SK-N-MC (cell line): Measurements from ENCODE around the gene MACROD2.

Experiments
- DNase-seq: peaks from one replicate; pipeline ENCODE4 v3.0.0-alpha.2; 2011; ENCODE audit warnings: low read depth, low spot score
- H3K27ac ChIP-seq: fragments of 200-600 bp; sonication (generic); 2 replicates; pipeline ENCODE4 v1.5.1; 2016; ENCODE audit warnings: mixed run types
- H3K36me3 ChIP-seq: fragments of 200-600 bp; sonication (generic); 2 replicates; pipeline ENCODE4 v1.6.1; 2017; ENCODE audit warnings: antibody characterized with exemption, low read length, mixed read lengths; ENCODE audit not compliant: insufficient read depth
- H3K4me3 ChIP-seq: fragments of 200-600 bp; sonication (generic); 2 replicates; pipeline ENCODE4 v1.5.1; 2016
- H3K9ac ChIP-seq: fragments of 200-600 bp; sonication (generic); 2 replicates; pipeline ENCODE4 v1.8.0; 2017; ENCODE audit warnings: mixed run types, mixed read lengths; ENCODE audit not compliant: insufficient read length
- H3K9me3 ChIP-seq: fragments of 200-600 bp; sonication (generic); 2 replicates; pipeline ENCODE4 v1.6.1; 2017; ENCODE audit warnings: low read depth, mild to moderate bottlenecking, antibody characterized with exemption, low read length, moderate library complexity, mixed read lengths
- EZH2 ChIP-seq: fragments of 200-600 bp; sonication (generic); IDR thresholded peaks from one replicate; pipeline ENCODE4 v1.6.1; 2017; ENCODE audit warnings: antibody characterized with exemption
- FOXP2 ChIP-seq: optimal IDR thresholded peaks from 2 replicates; pipeline ENCODE3; 2011; ENCODE audit warnings: mild to moderate bottlenecking, moderate library complexity; ENCODE audit not compliant: insufficient read depth; ENCODE audit errors: extremely low read length, control extremely low read depth
- POLR2AphosphoS5 ChIP-seq: IDR thresholded peaks from 2 replicates; pipeline ENCODE4 v1.6.1; 2012; ENCODE audit warnings: mild to moderate bottlenecking, low read depth, low read length, borderline replicate concordance

Gene MACROD2

GRCh38 chr20:15612769-15613168 is 1617.5 kb downstream of the MACROD2 start:
- Histone ChIP-seq H3K9ac (no peak overlapping the region), H3K4me3 (no peak overlapping the region), H3K36me3 (no peaks in the 10 kb centered on the region), H3K27ac (no peak overlapping the region), H3K9me3 (no peaks in the 10 kb centered on the region)
- TF ChIP-seq POLR2AphosphoS5 = no peak
- no peak for TF ChIP-seq FOXP2
- no peak for TF ChIP-seq EZH2
- DNase-seq = no peak

- Histone ChIP-seq H3K4me3 (no peak overlapping the region), H3K9ac (no peak overlapping the region), H3K27ac (no peak overlapping the region), H3K9me3 (no peaks in the 10 kb centered on the region), H3K36me3 (no peaks in the 10 kb centered on the region)
- TF ChIP-seq POLR2AphosphoS5 (no peak), EZH2 (no peak), FOXP2 (no peak)
- no peak for DNase-seq
Observed at GRCh38 chr20:15613530-15613929, 1618.2 kb downstream of the MACROD2 start.

DNA sequence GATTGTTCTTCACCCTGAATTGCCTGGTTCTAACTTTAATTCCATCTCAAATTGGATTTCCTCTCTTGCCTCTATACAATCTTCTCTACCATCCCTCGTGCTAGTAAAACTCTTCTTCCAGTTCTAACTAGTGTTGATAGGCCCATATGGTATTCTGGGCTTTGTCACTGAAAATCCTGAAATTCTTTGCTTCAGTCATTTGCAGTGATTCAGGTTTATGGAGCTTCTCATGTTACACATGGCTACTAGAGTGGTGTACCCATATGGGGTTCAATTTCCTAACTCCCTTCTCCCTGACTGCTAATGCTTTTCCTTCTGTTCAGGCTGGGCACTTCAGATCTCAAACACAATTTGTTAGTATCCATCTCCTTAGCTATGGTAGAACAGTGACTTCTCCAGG is 1621.3 kb downstream of the MACROD2 start:
- no peaks in the 10 kb centered on the region for H3K36me3 ChIP-seq
- TF ChIP-seq EZH2 = no peak
- no peak for TF ChIP-seq FOXP2
- TF ChIP-seq POLR2AphosphoS5 = no peak
- no peak overlapping the region for H3K4me3 ChIP-seq
- no peak for DNase-seq
- H3K27ac ChIP-seq = no peak overlapping the region
- no peaks in the 10 kb centered on the region for H3K9me3 ChIP-seq
- H3K9ac ChIP-seq = no peak overlapping the region

DNA sequence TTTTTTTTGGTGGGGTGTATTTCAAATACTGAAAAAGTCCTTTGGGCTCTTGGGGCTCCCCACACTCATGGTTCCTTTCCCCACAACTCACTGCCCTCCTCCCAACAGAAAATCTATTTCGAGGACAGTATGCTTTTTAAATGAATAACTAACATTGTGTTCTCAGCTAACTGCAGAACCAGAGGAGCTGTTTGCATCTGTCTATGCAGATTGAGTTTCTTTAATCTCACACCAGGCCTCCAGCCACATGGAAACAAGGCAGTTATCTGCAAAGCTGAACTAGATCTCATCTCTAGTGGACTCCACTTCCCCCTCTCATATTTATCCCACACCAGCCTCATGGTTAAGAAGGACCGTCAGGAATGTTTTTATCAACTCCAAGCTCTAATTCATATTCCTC is 1622.8 kb downstream of the MACROD2 start:
- no peak overlapping the region for H3K4me3 ChIP-seq
- no peaks in the 10 kb centered on the region for H3K36me3 ChIP-seq
- H3K9ac ChIP-seq = no peak overlapping the region
- DNase-seq = no peak
- H3K27ac ChIP-seq = no peak overlapping the region
- TF ChIP-seq FOXP2 = no peak
- TF ChIP-seq EZH2 = no peak
- TF ChIP-seq POLR2AphosphoS5 = no peak
- no peaks in the 10 kb centered on the region for H3K9me3 ChIP-seq

DNA sequence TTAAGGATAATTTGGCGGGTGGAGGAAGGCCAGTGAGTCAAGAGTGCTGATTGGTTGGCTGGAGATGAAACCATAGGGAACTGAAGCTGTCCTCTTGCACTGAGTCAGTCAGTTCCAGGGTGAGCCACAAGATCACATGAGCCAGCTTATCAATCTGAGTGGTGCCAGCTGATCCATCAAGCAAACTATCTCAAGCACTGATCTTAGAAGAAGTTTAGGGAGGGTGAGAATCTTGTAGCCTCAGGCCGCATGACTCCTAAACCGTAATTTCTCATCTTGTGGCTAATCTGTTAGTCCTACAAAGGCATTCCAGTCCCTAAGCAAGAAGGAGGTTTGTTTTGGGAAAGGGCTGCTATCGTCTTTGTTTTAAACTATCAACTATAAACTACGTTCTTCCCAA is 1623.6 kb downstream of the MACROD2 start:
- Histone ChIP-seq H3K36me3 (no peaks in the 10 kb centered on the region), H3K9me3 (no peaks in the 10 kb centered on the region), H3K9ac (no peak overlapping the region), H3K27ac (no peak overlapping the region), H3K4me3 (no peak overlapping the region)
- no peak for DNase-seq
- no peak for TF ChIP-seq POLR2AphosphoS5

DNA sequence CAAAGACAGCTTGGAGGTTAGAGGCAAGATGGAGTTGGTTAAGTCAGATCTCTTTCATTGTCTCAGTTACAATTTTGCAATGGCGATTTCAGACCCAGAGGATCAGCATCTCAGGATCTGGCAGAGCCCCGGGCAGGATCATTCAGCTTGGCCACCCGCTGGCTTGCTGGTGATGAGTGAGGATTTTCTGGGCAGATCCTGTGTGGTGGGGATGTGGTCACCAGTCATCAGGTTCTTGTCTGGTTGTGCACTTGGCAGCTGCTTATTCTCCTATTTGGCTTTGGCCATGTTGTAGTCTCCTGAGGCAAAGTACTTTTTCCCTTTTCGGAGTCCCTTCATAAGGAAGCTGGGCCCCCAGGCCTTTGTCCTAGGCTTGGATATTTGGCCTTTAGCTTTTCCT is 1624.0 kb downstream of the MACROD2 start:
- TF ChIP-seq POLR2AphosphoS5 (no peak), EZH2 (no peak), FOXP2 (no peak)
- Histone ChIP-seq H3K9ac (no peak overlapping the region), H3K9me3 (no peaks in the 10 kb centered on the region), H3K27ac (no peak overlapping the region), H3K36me3 (no peaks in the 10 kb centered on the region), H3K4me3 (no peak overlapping the region)
- DNase-seq = no peak

GRCh38 chr20:15619816-15620215 is 1624.5 kb downstream of the MACROD2 start:
- TF ChIP-seq FOXP2 = no peak
- TF ChIP-seq POLR2AphosphoS5 = no peak
- TF ChIP-seq EZH2 = no peak
- H3K9ac ChIP-seq = no peak overlapping the region
- no peak for DNase-seq
- no peak overlapping the region for H3K27ac ChIP-seq
- no peak overlapping the region for H3K4me3 ChIP-seq
- no peaks in the 10 kb centered on the region for H3K36me3 ChIP-seq
- H3K9me3 ChIP-seq = no peaks in the 10 kb centered on the region

GRCh38 chr20:15622368-15622767 is 1627.1 kb downstream of the MACROD2 start:
- Histone ChIP-seq H3K9me3 (no peaks in the 10 kb centered on the region), H3K4me3 (no peak overlapping the region), H3K9ac (no peak overlapping the region), H3K27ac (no peak overlapping the region), H3K36me3 (no peaks in the 10 kb centered on the region)
- DNase-seq = no peak
- TF ChIP-seq FOXP2 = no peak
- no peak for TF ChIP-seq POLR2AphosphoS5
- no peak for TF ChIP-seq EZH2

- no peaks in the 10 kb centered on the region for H3K36me3 ChIP-seq
- no peak for DNase-seq
- TF ChIP-seq FOXP2 = no peak
- no peak for TF ChIP-seq POLR2AphosphoS5
- TF ChIP-seq EZH2 = no peak
- H3K27ac ChIP-seq = no peak overlapping the region
- no peaks in the 10 kb centered on the region for H3K9me3 ChIP-seq
- H3K4me3 ChIP-seq = no peak overlapping the region
- no peak overlapping the region for H3K9ac ChIP-seq
Observed at GRCh38 chr20:15623215-15623614, 1627.9 kb downstream of the MACROD2 start.
